CD4-positive, alpha-beta T cell treated with Interleukin-21 for 1 hour (primary cell): ENCODE results near the gene TPMT.
"Not testable (repeated sequence)": the region's sequence is repeated elsewhere in the genome, so short reads cannot be mapped to it uniquely, and the experiment has no call there.

Experiments
- DNase-seq: peaks from one replicate; pipeline ENCODE4 v3.0.0-alpha.2; 2020

The TPMT gene

DNA sequence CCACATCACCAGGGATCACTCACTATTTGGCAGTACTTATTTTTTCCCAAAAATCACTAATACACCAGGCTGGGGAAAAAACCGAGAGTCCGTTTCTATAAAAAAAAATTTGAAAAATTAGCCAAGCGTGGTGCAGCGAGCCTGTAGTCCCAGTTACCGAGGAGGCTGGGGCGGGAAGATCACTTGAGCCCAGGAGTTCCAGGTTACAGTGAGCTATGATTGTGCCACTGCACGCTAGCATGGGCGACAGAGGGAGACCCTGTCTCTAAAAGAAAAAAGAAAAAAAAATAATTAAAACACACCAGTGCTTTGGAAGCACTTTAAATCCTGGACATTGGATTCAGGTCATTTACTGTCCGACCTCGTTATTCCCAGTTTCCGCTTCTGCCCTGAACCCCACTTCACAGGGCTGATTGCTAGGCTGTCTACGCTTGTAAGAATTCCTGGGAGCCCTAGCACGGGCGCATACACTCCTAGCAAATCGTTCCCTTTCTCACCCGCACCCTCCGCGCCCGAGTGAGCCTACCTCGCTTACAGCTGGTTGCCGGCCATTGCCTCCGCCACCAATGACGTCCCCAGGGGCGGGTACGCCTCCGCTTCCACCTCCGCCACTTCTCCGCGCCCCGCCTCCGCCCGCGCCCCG lies at the start of gene TPMT:
TSS of gene TPMT (minus strand) at position 571 of the 643 bp plus-strand sequence. CDS start 5,950 bp downstream, outside the sequence.
- no peak for DNase-seq

- no peak for DNase-seq
These were observed 48.9 kb upstream of the TPMT start for GRCh38 chr6:18203786-18204185.

- no peak for DNase-seq
These were observed 37.1 kb upstream of the TPMT start for GRCh38 chr6:18192026-18192425.

DNA sequence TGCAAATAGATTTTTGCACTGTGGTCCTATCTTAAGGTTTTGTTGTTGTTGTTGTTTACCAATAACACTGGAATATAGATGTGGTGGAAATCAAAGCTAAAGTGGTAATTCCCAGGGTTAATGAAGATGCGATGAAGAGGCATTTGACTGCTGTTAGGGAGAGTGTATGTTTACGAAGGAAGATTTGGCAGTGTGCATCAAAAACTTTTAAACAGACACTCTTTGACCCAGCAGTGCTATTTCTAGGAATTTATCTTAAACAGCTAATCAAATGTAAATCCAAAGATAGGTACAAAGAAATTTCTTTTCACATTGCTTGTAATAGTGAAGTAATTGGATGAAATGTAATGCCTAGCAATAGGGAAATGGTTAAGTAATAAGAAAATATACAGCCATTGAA lies 34.3 kb upstream of the TPMT start:
- no peak for DNase-seq

DNA sequence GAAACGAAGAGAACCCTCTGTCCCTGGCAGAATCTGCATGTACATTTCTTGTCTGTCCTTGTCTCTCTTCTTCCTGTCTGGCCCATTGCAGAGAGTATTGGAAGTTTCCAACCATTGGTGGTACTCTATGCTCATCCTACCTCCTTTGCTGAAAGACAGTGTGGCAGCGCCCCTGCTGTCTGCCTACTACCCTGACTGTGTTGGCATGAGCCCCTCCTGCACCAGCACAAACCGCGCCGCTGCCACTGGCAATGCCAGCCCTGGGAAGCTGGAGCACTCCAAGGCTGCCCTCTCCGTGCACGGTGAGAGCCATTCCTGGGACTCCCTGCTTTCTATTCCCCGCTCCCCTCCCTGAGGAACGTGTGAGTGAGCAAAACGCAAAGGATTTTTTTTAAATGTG lies 32.8 kb upstream of the TPMT start:
- no peak for DNase-seq

- no peak for DNase-seq
These were observed 31.8 kb upstream of the TPMT start for GRCh38 chr6:18186540-18187250.

- DNase-seq: no peak
These were observed 31.2 kb upstream of the TPMT start for GRCh38 chr6:18186033-18186432.

- DNase-seq: no peak
These were observed 30.7 kb upstream of the TPMT start for GRCh38 chr6:18185624-18186023.

DNA sequence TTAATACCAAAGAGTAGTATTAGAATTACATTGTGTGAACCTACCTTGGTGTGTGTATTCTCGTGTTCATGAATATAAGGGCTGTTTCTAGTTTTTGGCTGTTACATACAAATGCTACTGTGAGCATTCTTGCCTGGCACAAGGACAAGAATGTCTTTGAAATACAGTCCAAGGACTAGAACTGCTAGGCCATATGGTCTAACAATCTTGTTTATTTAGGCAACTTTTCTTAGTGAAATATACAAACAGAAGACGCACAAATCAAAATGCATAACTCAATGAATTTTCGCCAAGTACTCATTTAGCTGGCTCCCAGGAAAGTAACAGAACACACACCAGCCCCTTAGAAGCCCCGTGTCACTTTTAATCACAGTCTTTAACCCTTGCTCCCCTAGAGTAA lies 28.9 kb upstream of the TPMT start:
- no peak for DNase-seq

DNA sequence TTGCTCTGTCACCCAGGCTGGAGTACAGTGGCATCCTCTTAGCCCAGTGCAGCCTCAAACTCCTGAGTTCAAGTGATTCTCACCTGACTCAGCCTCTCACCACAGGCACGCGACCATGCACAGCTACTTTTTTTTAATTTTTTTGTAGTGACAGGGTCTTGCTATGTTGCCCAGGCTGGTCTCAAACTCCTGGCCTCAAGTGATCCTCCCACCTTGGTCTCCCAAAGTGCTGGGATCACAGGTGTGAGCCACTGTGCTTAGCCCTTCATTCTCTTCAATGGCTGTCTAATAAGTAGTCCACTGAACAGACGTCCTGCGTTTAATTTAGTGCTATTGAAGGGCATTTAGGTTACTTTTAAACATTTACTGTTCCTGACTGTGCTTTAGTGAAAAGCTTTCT lies 27.7 kb upstream of the TPMT start:
- no peak for DNase-seq

DNA sequence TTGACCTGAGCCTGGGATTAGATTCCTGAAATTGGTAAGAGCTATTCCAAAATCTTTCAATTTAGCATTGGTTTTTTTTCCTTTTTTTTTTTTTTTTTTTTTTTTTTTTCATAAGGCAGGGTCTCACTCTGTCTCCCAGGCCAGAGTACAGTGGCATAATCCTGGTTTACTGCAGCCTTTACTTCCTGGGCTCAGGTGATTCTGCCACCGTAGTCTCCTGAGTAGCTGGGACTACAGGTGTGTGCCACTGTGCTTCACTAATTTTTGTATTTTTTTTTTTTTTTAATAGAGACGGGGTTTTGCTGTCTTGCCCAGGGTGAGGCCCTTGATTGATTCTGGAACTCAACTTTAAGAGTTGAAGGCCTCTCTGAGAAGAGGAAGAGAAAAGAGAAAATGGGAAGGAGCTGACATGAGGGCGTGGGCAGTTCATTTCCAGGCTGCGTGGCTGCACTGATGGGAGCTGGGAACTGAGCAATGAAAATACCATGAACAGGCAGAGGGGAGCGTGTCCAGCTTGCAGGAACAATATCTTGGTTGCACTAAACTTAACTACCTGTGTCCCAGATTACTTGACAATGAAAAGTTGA lies 25.0 kb upstream of the TPMT start:
- DNase-seq: no peak

- no peak for DNase-seq
These were observed 24.2 kb upstream of the TPMT start for GRCh38 chr6:18178960-18179615.

DNA sequence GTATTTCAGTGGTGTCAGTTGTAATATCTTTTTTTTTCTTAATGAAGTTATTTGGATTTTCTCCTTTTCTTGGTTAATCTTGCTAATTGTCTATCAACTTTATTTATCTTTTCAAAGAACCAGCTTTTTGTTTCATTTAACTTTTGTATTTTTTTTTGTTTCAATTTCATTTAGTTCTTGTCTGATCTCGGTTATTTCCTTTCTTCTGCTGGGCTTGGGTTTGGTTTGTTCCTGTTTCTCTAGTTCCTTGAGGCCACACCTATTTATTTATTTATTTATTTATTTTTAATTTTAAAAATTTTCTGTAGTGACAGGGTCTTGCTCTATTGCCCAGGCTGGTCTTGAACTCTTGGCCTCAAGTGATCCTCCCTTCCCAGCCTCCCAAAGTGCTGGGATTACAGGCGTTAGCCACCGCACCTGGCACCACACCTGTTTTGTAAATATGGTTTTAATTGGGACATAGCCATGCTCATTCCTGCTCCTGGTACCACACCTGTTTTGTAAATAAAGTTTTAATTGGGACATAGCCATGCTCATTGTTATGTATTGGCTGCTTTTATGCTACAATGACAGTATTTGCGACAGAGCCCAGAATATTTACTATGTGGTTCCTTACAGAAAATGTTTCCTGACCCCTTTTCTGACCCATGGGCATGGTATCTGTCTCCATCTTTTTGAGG lies 22.5 kb upstream of the TPMT start:
- DNase-seq: no peak

GRCh38 chr6:18176198-18176597 lies 21.3 kb upstream of the TPMT start:
- not testable (repeated sequence) for DNase-seq

DNA sequence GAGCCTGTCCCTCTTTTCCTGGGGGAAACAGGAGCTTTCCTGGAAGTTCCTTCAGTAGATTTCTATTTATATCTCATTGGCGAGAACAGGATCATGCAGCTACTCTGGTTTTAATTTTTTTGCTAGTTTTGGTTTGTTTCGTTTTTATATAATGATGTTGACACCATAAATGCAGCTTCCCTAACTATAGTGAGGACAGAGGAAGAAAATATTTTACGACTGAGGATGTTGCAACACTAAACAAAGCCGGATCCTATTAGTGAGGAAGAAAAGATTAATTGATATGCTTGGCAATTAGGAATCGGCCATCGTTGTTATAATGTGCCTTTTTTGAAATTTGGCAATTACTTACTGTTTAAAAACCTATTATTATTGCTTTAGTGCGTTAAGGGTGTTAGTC lies 17.0 kb upstream of the TPMT start:
- no peak for DNase-seq

DNA sequence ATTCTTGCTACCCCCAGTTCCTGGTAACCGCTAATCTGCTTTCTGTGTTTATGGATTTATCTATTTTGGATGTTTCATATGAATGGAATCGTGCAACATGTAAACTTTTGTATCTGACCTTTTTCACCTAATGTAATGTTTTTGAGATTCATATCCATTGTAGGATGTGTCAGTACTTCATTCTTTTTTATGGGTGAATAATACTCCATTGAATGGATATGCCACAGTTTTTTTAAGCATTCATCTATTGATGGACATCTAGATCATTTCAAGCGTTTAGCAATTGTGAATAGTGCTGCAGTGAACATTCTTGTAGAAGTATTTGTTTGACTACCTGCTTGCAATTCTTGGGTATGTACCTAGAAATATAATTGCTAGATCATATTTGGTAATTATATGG lies 13.4 kb upstream of the TPMT start:
- DNase-seq: no peak

- DNase-seq: no peak
These were observed 11.6 kb upstream of the TPMT start for GRCh38 chr6:18166312-18167036.

GRCh38 chr6:18165751-18166150 lies 10.9 kb upstream of the TPMT start:
- DNase-seq: no peak

DNA sequence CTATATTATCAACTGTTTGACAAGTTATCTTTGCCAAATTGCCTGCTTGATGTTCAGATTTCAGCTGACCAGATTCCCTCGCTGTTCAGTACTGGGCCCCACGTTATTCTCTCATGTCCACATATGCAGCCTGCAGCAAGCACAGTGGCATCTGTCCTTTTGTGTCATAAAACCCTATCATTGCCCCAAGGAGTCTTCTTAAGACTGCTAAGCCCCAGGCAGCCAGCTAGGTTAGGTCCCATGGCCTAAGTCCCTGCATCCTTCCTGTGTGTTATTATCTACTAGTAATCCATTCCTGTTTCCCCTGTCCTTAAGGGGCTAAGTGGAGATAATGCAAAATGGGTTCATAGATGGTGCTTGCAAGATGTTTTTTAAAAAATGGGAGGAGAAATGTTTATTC lies 7.5 kb upstream of the TPMT start:
- no peak for DNase-seq

- no peak for DNase-seq
These were observed 6.6 kb upstream of the TPMT start for GRCh38 chr6:18161431-18161830.

GRCh38 chr6:18160911-18161310 lies 6.0 kb upstream of the TPMT start:
- DNase-seq: no peak

DNA sequence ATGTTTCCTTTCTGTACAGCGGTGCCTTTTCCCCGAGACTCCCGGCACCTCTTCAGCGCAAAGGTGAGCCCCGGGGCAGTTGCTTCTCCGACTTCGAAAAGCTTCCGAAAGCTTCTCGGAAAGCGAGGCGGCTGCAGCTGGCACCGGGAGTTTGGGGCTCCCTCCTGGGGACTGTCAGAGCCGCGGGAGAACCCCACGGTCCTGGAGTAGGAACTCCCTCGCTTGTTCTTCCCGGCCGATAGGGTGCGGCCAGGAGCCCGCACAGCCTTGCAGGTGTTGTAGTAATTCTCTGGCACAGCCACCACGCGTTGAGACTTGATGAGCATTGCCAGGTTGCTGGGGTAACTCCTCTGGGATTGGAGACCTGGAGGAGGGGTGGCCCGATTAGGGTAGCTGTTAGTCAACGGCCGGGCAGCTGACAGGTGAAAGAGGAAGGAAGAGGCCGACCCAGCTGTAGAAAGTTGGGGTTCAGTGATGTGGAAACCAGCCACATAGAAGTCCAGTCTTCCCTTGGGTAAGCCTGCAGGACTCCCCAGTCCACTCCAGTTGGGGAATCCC lies 1.1 kb upstream of the TPMT start:
- DNase-seq: peak; percentile 57
